HFFc6 (cell line): ENCODE measurements around the gene TUBD1. TPM values are rescaled to one million over a fixed set of nuclear protein-coding genes. Genes with fewer than 3 reads are reported as not detected.
"Not testable (repeated sequence)": the region's sequence is repeated elsewhere in the genome, so short reads cannot be mapped to it uniquely, and the experiment has no call there.

Source experiments
- DNase-seq: peaks from one replicate; pipeline ENCODE4 v3.0.0-alpha.2; 2018
- H3K27ac Mint-ChIP-seq: 2 replicates; pipeline ENCODE4 v1.8.0; 2020; ENCODE audit warnings: mild to moderate bottlenecking, mixed read lengths
- H3K27me3 Mint-ChIP-seq: 2 replicates; pipeline ENCODE4 v1.8.0; 2021; ENCODE audit warnings: mild to moderate bottlenecking, moderate library complexity, mixed read lengths; ENCODE audit not compliant: insufficient read depth
- H3K36me3 Mint-ChIP-seq: 2 replicates; pipeline ENCODE4 v1.8.0; 2021; ENCODE audit warnings: low read depth, mixed read lengths
- H3K4me1 Mint-ChIP-seq: 2 replicates; pipeline ENCODE4 v1.8.0; 2020; ENCODE audit warnings: low read depth, mixed read lengths
- H3K4me3 Mint-ChIP-seq: 2 replicates; pipeline ENCODE4 v1.8.0; 2020; ENCODE audit warnings: mild to moderate bottlenecking, moderate library complexity, mixed read lengths
- H3K9me3 Mint-ChIP-seq: 2 replicates; pipeline ENCODE4 v1.8.0; 2020; ENCODE audit warnings: mild to moderate bottlenecking, mixed read lengths
- CTCF ChIP-seq: fragments of 200-600 bp; sonication (generic); IDR thresholded peaks from 2 replicates; pipeline ENCODE4 v1.5.0; 2021; ENCODE audit warnings: antibody characterized with exemption, mild to moderate bottlenecking
- long read RNA-seq: library from polyadenylated mRNA; unstranded; transcript quantifications from one replicate; pipeline ENCODE4 v2.0.0, GENCODE V29; 2019
- total RNA-seq, 6 experiments: library from RNA; stranded (reverse); fragmentation: NEBNext Ultra II Directional; extraction: Animal tissue kit (Norgen Biotek cat#: 25700); gene quantifications; 2 replicates in 1 of 6; 3 replicates in 5 of 6; pipeline ENCODE4 v1.2.3, GENCODE V29; 2021

The TUBD1 gene, protein sequence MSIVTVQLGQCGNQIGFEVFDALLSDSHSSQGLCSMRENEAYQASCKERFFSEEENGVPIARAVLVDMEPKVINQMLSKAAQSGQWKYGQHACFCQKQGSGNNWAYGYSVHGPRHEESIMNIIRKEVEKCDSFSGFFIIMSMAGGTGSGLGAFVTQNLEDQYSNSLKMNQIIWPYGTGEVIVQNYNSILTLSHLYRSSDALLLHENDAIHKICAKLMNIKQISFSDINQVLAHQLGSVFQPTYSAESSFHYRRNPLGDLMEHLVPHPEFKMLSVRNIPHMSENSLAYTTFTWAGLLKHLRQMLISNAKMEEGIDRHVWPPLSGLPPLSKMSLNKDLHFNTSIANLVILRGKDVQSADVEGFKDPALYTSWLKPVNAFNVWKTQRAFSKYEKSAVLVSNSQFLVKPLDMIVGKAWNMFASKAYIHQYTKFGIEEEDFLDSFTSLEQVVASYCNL
- total RNA-seq, result 1 to 10 TPM; 2.9 to 4.0 (median 3.3) TPM
- long read RNA-seq, partial matches to known transcripts, result 0 of 5 reads
- long read RNA-seq, other reads (novel, unspliced or antisense), result 2 of 5 reads

- H3K4me3 Mint-ChIP-seq, result peak within 1 kb of the TSS; percentile 98
- peaks cover 11% of the 10 kb centered on the region for H3K36me3 Mint-ChIP-seq
- peak within 1 kb of the TSS; percentile 94 for H3K27ac Mint-ChIP-seq
Measured at GRCh38 chr17:59892924-59893675, at the start of gene TUBD1, which contains the start of gene RPS6KB1. Gene TUBD1, minus strand, starts transcription at chr17:59892943. Its CDS starts 1,941 bp downstream, at chr17:59891002. Gene RPS6KB1, plus strand, starts transcription at chr17:59893121. Its CDS starts 64 bp downstream, at chr17:59893185.

DNA sequence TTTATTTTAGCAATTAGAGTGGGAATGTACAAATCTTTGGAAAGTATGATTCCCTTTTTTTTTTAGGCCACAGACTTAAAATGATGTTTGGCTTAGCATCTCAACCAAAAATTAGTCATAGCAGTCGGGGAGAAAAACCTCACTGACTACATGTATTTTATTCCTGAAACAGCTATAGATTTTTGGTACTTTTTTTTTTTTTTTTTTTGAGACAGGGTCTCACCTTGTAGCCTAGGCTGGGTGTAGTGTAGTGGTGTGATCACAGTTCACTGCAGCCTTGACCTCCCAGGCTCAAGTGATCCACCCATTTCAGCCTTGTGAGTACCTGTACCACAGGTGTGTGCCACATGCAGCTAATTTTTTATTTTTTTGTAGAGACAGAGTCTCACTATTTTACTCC is 48.4 kb upstream of the TUBD1 start:
- peaks cover 10% of the 10 kb centered on the region; the same call in 1 of the 2 replicates for H3K36me3 Mint-ChIP-seq
- H3K4me1 Mint-ChIP-seq, result no peaks in the 10 kb centered on the region
- no peak for TF ChIP-seq CTCF
- no peaks in the 10 kb centered on the region for H3K9me3 Mint-ChIP-seq
- no peaks in the 10 kb centered on the region for H3K27me3 Mint-ChIP-seq
- H3K27ac Mint-ChIP-seq, result no peak overlapping the region
- no peak overlapping the region for H3K4me3 Mint-ChIP-seq
- no peak for DNase-seq

More at GRCh38 chr17:59892924-59893675, at the start of gene TUBD1, which contains the start of gene RPS6KB1:
- Mint-ChIP-seq H3K9me3 (no peaks in the 10 kb centered on the region), H3K27me3 (peaks cover 1% of the 10 kb centered on the region; the same call in 1 of the 2 replicates), H3K4me1 (peaks cover 48% of the 10 kb centered on the region)
- TF ChIP-seq CTCF, result no peak
- DNase-seq, result peak; percentile 99

GRCh38 chr17:59940697-59941096 is 48.0 kb upstream of the TUBD1 start:
- not testable (repeated sequence) for H3K9me3 Mint-ChIP-seq, H3K27me3 Mint-ChIP-seq, H3K4me1 Mint-ChIP-seq, H3K27ac Mint-ChIP-seq, DNase-seq, H3K4me3 Mint-ChIP-seq, H3K36me3 Mint-ChIP-seq

DNA sequence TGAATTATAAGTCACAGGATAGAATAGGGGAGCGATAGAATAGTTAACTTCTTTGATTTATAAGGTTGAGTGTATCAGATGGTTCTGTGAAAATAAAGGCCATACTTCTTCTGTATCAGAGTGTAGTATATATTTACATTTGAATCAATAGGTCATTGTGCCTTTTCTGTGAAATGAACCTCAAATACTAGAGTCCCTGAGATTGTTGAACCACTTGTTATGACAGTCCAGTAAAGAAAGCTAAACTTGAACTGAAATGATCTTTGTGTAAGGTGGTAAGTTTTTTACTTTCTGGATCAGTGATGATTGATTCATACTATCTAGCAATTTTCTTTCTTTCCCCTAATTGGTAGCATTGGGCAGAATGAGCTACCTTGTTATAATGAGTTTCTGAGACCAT is 40.6 kb upstream of the TUBD1 start:
- not testable (repeated sequence) for H3K4me1 Mint-ChIP-seq, H3K27ac Mint-ChIP-seq, H3K9me3 Mint-ChIP-seq, DNase-seq, H3K4me3 Mint-ChIP-seq, H3K27me3 Mint-ChIP-seq
- peaks cover 29% of the 10 kb centered on the region for H3K36me3 Mint-ChIP-seq

- H3K27me3 Mint-ChIP-seq, H3K4me1 Mint-ChIP-seq, H3K4me3 Mint-ChIP-seq, H3K9me3 Mint-ChIP-seq, H3K27ac Mint-ChIP-seq: not testable (repeated sequence)
- peaks cover 29% of the 10 kb centered on the region for H3K36me3 Mint-ChIP-seq
- peak; percentile 49 for DNase-seq
Measured at GRCh38 chr17:59930768-59931167, 38.0 kb upstream of the TUBD1 start.

DNA sequence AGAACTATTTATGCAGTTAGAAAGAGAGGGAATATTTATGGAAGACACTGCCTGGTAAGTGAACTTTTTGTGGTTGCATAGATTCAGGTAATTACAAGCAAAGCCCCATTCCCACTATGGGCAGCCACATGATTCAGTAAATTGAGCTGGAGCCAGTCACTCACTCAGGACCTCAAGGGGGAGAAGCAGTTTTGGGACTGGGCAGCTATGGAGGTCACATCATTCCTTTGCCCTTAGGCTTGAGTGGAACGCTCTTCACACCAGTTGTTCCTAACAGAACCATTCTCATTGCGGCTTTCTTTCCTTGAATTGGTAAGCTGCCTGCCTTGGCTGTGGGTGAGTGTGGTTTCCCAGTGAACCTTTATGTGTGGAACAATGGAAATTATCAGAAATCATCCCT is 37.4 kb upstream of the TUBD1 start:
- H3K27ac Mint-ChIP-seq, H3K27me3 Mint-ChIP-seq, DNase-seq, H3K4me3 Mint-ChIP-seq, H3K4me1 Mint-ChIP-seq, H3K9me3 Mint-ChIP-seq: not testable (repeated sequence)
- H3K36me3 Mint-ChIP-seq, result peaks cover 29% of the 10 kb centered on the region

DNA sequence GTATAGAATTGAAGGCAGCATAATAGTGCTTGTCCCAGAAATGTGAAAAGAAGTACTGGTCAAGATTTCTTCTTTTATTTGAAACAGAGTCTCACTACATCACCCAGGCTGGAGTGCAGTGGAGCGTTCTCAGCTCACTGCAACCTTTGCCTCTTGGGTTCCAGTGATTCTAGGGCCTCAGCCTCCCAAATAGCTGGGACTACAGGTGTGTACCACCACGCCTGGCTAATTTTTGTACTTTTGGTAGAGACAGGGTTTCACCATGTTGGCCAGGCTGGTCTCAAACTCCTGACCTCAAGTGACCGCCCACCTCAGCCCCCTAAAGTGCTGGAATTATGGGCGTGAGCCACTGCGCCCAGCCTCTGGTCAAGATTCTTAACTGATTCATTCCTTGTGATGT is 27.9 kb upstream of the TUBD1 start:
- not testable (repeated sequence) for H3K4me3 Mint-ChIP-seq, H3K27ac Mint-ChIP-seq, H3K4me1 Mint-ChIP-seq, H3K27me3 Mint-ChIP-seq, H3K9me3 Mint-ChIP-seq, DNase-seq
- peaks cover 18% of the 10 kb centered on the region for H3K36me3 Mint-ChIP-seq
